NCI-H446 (cell line): Measurements from ENCODE around the gene FPGS.

Experiments used
- DNase-seq, 2 experiments: peaks; one replicate each; lab custom pipeline; 2025; lab: John Stamatoyannopoulos, UW

The FPGS gene

GRCh38 chr9:127788337-127789011, 14.2 kb upstream of the FPGS start:
- DNase-seq: no peak

GRCh38 chr9:127789179-127789578, 13.5 kb upstream of the FPGS start:
- no peak for DNase-seq

GRCh38 chr9:127790094-127790855, 12.4 kb upstream of the FPGS start:
- no peak for DNase-seq

GRCh38 chr9:127791085-127791484, 11.6 kb upstream of the FPGS start:
- no peak for DNase-seq

GRCh38 chr9:127792417-127793031, 10.2 kb upstream of the FPGS start:
- no peak for DNase-seq

- DNase-seq: peak in 1 of 2 experiments; percentile 49
Observed at GRCh38 chr9:127793093-127793708, 9.5 kb upstream of the FPGS start.

GRCh38 chr9:127794001-127794791, 8.5 kb upstream of the FPGS start:
- no peak for DNase-seq

DNA sequence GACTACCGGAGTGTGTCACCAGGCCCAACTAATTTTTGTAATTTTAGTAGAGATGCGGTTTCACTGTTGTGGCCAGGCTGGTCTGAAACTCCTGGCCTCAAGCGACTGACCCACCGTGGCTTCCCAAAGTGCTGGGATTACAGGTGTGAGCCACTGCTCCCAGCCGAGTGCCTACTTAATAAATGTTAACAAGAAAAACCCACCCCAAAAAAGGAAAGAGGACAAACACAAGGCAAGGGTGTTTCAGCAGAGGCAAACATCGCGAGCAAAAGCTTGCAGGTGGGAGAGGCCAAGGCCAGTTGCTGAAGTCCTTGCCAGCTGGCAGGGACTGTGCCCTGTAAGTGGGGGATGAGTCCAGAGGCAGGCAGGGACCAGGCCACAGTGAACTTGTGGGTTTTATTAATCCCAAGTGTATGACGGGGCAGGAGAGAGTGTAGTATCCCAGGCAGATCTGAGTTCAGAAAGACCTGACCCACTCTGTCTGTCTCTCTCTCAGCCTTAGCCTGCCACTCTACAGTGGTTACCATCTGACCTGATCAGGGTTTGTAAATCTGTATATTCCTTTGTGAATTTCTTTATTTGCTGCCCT, 6.4 kb upstream of the FPGS start:
- no peak for DNase-seq

GRCh38 chr9:127796852-127797370, 5.8 kb upstream of the FPGS start:
- DNase-seq: no peak

- no peak for DNase-seq
Observed at GRCh38 chr9:127801955-127802575, 617 bp upstream of the FPGS start.

- DNase-seq: peak in 1 of 2 experiments; percentile 10
Observed at GRCh38 chr9:127803507-127804352, 1.0 kb downstream of the FPGS start.

DNA sequence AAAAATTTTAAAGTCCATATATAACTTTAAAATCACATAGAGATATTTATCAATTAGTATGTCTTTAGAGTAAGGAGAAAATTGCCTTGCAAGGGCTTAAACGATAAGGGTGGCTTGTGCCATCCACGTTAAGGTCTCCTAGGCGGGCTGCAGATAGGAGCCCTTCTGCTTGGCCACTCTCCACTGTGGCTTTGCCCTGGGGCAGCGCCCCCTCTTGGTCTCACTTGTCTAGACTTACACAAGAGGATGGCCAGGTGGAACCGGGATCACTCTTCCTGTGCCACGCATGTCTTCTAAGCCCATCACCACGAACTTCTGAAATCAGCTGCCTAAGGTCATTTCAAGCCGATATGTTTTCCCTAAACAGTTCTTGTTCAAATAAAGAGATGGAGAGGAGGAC, 2.9 kb downstream of the FPGS start:
- DNase-seq: no peak

DNA sequence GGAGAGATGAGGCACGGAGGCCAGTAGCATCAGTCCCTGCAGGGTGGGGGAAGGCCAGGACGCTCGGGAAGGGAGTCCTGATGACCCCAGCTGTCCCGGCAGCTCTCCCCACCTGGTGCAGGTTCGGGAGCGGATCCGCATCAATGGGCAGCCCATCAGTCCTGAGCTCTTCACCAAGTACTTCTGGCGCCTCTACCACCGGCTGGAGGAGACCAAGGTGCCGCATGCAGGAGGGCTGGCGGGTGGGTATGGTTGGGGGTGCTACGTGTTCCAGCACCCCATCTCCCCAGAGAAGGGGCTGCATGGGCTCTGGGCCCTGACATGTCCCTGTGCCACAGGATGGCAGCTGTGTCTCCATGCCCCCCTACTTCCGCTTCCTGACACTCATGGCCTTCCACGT, 4.2 kb downstream of the FPGS start:
- DNase-seq: no peak

GRCh38 chr9:127808347-127809001, 5.8 kb downstream of the FPGS start:
- no peak for DNase-seq

DNA sequence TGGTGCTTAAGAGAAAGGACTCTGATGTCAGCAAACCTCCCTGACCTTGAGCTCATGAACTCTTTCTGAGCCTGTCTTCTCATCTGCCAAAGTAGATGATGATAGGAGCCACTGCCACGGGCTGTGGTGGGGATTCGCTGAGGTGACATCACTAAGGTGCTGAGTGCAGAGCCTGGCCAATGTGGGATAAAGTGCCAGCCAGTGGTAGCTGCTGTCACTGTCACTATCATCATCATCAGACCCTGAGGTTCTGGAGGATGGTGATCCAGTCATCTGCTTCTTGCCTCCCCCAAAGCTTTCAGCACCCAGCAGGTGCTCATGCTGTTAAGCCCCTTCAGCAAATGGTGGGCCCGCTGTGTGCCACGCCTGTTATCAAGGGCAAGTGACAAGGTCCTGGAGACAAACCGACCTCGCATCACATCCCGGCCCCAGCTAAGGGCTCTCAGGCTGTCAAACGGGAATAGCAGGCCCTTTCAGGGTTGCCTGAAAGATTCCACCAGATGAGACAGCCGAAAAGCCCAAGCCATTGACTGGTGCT, 6.4 kb downstream of the FPGS start:
- no peak for DNase-seq

GRCh38 chr9:127809540-127810377, 7.1 kb downstream of the FPGS start:
- DNase-seq: no peak

DNA sequence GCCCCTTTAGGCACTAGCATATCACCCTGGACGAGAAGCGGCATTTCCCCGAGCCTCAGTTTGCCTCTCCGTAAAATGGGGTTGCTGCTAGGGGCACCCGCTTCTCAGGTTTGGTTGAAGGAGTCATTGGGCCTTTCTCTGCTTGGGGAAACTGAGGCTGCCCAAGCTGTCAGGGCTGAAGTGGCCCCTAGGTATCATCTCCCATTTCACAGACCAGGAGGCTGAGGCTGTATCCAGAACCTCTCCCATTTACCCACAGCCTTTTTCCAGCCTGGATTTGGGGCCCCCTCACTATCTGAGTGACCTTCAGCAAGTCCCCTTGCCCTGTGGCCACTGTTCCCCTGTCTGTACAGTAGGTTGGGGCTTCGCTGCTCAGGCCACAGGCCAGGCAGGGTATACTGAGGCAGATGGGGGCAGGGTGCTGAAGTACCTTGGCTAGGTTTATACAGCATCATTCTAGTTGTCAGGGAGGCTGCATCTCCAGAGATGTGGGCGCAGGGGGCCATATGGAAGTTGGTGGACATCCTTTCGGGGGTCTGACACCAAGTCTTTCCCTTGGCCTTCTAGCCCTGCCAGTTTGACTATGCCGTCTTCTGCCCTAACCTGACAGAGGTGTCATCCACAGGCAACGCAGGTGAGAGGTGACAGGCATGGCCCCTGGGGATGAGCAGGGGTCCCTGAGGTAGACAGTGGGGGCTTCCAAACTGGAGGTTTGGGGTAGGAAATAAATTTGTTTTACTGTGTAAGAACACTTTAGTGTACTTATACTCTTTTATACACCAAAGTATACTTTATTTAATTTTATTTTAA, 7.9 kb downstream of the FPGS start:
- DNase-seq: no peak
